Central memory CD8-positive, alpha-beta T cell (primary cell): ENCODE data around the gene GJC2.
"Not testable (repeated sequence)": the region's sequence is repeated elsewhere in the genome, so short reads cannot be mapped to it uniquely, and the experiment has no call there.

ENCODE experiments used
- ATAC-seq: fragments of 150-1000 bp; cut with Tn5 transposase; replicated peaks from 2 replicates; pipeline ENCODE4 v1.10.0; 2022; ENCODE audit warnings: mild to moderate bottlenecking, moderate FRiP score, moderate number of reproducible peaks; ENCODE audit not compliant: poor library complexity, severe bottlenecking; ENCODE audit errors: extremely low read depth
- DNase-seq, 2 donors: peaks; one replicate each; pipeline ENCODE4 v3.0.0; 2021; ENCODE audit warnings: low spot score in 2 of 2
- H3K27ac Mint-ChIP-seq: one replicate; pipeline ENCODE4 v1.8.0; 2022; ENCODE audit warnings: low read depth, mild to moderate bottlenecking, moderate library complexity, mixed read lengths
- H3K27me3 Mint-ChIP-seq: one replicate; pipeline ENCODE4 v1.8.0; 2022; ENCODE audit warnings: mixed read lengths
- H3K36me3 Mint-ChIP-seq: one replicate; pipeline ENCODE4 v1.8.0; 2022; ENCODE audit warnings: mild to moderate bottlenecking, moderate library complexity, mixed read lengths; ENCODE audit not compliant: insufficient read depth
- H3K4me1 Mint-ChIP-seq: one replicate; pipeline ENCODE4 v1.8.0; 2022; ENCODE audit warnings: mixed read lengths
- H3K4me3 Mint-ChIP-seq: one replicate; pipeline ENCODE4 v1.8.0; 2022; ENCODE audit warnings: mild to moderate bottlenecking, moderate library complexity, mixed read lengths
- H3K9me3 Mint-ChIP-seq: one replicate; pipeline ENCODE4 v1.8.0; 2022; ENCODE audit warnings: mixed read lengths

GJC2 gene

GRCh38 chr1:228108055-228108690 lies 41.6 kb upstream of the GJC2 start:
- Mint-ChIP-seq H3K4me3 (peak overlapping the region; percentile 83), H3K27me3 (no peaks in the 10 kb centered on the region), H3K4me1 (peaks cover 23% of the 10 kb centered on the region), H3K27ac (peak overlapping the region; percentile 88), H3K9me3 (no peaks in the 10 kb centered on the region), H3K36me3 (peaks cover 26% of the 10 kb centered on the region)
- no peak for ATAC-seq
- no peak for DNase-seq

GRCh38 chr1:228108742-228109072 lies 41.0 kb upstream of the GJC2 start:
- Mint-ChIP-seq H3K27ac (peak overlapping the region; percentile 88), H3K9me3 (no peaks in the 10 kb centered on the region), H3K4me1 (peaks cover 18% of the 10 kb centered on the region), H3K36me3 (peaks cover 21% of the 10 kb centered on the region), H3K4me3 (peak overlapping the region; percentile 83), H3K27me3 (no peaks in the 10 kb centered on the region)
- DNase-seq (no peak), ATAC-seq (no peak)

GRCh38 chr1:228109073-228109961 lies 40.4 kb upstream of the GJC2 start, which contains the start of gene MRPL55:
MRPL55 (minus strand) TSS chr1:228109299; CDS start chr1:228108260, 1,039 bp downstream.
- H3K4me1 Mint-ChIP-seq: peaks cover 14% of the 10 kb centered on the region
- DNase-seq (peak; percentile 99 to 100), ATAC-seq (peak; percentile 97)
- peak within 1 kb of the TSS; percentile 83 for H3K4me3 Mint-ChIP-seq
- H3K9me3 Mint-ChIP-seq: no peaks in the 10 kb centered on the region
- peak within 1 kb of the TSS; percentile 88 for H3K27ac Mint-ChIP-seq
- H3K36me3 Mint-ChIP-seq: peaks cover 17% of the 10 kb centered on the region
- no peaks in the 10 kb centered on the region for H3K27me3 Mint-ChIP-seq

- Mint-ChIP-seq H3K27ac (peak overlapping the region; percentile 88), H3K36me3 (peaks cover 17% of the 10 kb centered on the region), H3K27me3 (no peaks in the 10 kb centered on the region), H3K9me3 (no peaks in the 10 kb centered on the region), H3K4me3 (peak overlapping the region; percentile 83), H3K4me1 (peaks cover 14% of the 10 kb centered on the region)
- no peak for DNase-seq
- no peak for ATAC-seq
These were observed 39.7 kb upstream of the GJC2 start for GRCh38 chr1:228109962-228110488.

- no peaks in the 10 kb centered on the region for H3K9me3 Mint-ChIP-seq
- no peaks in the 10 kb centered on the region for H3K27me3 Mint-ChIP-seq
- DNase-seq: no peak
- H3K4me3 Mint-ChIP-seq: no peak overlapping the region
- peaks cover 14% of the 10 kb centered on the region for H3K4me1 Mint-ChIP-seq
- ATAC-seq: no peak
- peaks cover 17% of the 10 kb centered on the region for H3K36me3 Mint-ChIP-seq
- peak overlapping the region; percentile 46 for H3K27ac Mint-ChIP-seq
These were observed 39.2 kb upstream of the GJC2 start for GRCh38 chr1:228110556-228110955.

GRCh38 chr1:228111315-228111714 lies 38.4 kb upstream of the GJC2 start:
- peaks cover 15% of the 10 kb centered on the region for H3K36me3 Mint-ChIP-seq
- not testable (repeated sequence) for H3K4me3 Mint-ChIP-seq, H3K27me3 Mint-ChIP-seq, ATAC-seq, H3K27ac Mint-ChIP-seq, H3K9me3 Mint-ChIP-seq, DNase-seq
- peaks cover 14% of the 10 kb centered on the region for H3K4me1 Mint-ChIP-seq

- ATAC-seq: no peak
- H3K4me1 Mint-ChIP-seq: peaks cover 14% of the 10 kb centered on the region
- no peak for DNase-seq
- H3K4me3 Mint-ChIP-seq: no peak overlapping the region
- no peak overlapping the region for H3K27ac Mint-ChIP-seq
- H3K36me3 Mint-ChIP-seq: peaks cover 10% of the 10 kb centered on the region
- no peaks in the 10 kb centered on the region for H3K27me3 Mint-ChIP-seq
- H3K9me3 Mint-ChIP-seq: no peaks in the 10 kb centered on the region
These were observed 37.6 kb upstream of the GJC2 start for GRCh38 chr1:228112167-228112566.

GRCh38 chr1:228112617-228113016 lies 37.1 kb upstream of the GJC2 start:
- Mint-ChIP-seq H3K27ac (no peak overlapping the region), H3K4me3 (no peak overlapping the region), H3K4me1 (peaks cover 14% of the 10 kb centered on the region), H3K36me3 (peaks cover 10% of the 10 kb centered on the region), H3K27me3 (no peaks in the 10 kb centered on the region), H3K9me3 (no peaks in the 10 kb centered on the region)
- ATAC-seq (no peak), DNase-seq (no peak)

- Mint-ChIP-seq H3K27ac (no peak overlapping the region), H3K27me3 (no peaks in the 10 kb centered on the region), H3K9me3 (no peaks in the 10 kb centered on the region), H3K36me3 (no peaks in the 10 kb centered on the region), H3K4me3 (no peak overlapping the region), H3K4me1 (peaks cover 4% of the 10 kb centered on the region)
- ATAC-seq (no peak), DNase-seq (no peak)
These were observed 34.9 kb upstream of the GJC2 start for GRCh38 chr1:228114827-228115226.

GRCh38 chr1:228117335-228117734 lies 32.4 kb upstream of the GJC2 start:
- Mint-ChIP-seq H3K27me3 (no peaks in the 10 kb centered on the region), H3K4me1 (no peaks in the 10 kb centered on the region), H3K27ac (no peak overlapping the region), H3K9me3 (no peaks in the 10 kb centered on the region), H3K36me3 (peaks cover 2% of the 10 kb centered on the region), H3K4me3 (no peak overlapping the region)
- no peak for ATAC-seq
- DNase-seq: no peak

- H3K9me3 Mint-ChIP-seq: no peaks in the 10 kb centered on the region
- ATAC-seq (no peak), DNase-seq (no peak)
- H3K36me3 Mint-ChIP-seq: peaks cover 2% of the 10 kb centered on the region
- H3K27me3 Mint-ChIP-seq: no peaks in the 10 kb centered on the region
- H3K27ac Mint-ChIP-seq: no peak overlapping the region
- no peaks in the 10 kb centered on the region for H3K4me1 Mint-ChIP-seq
- no peak overlapping the region for H3K4me3 Mint-ChIP-seq
These were observed 31.7 kb upstream of the GJC2 start for GRCh38 chr1:228118040-228118439.

- H3K9me3 Mint-ChIP-seq: no peaks in the 10 kb centered on the region
- no peaks in the 10 kb centered on the region for H3K4me1 Mint-ChIP-seq
- DNase-seq: no peak
- H3K27ac Mint-ChIP-seq: no peak overlapping the region
- no peak for ATAC-seq
- no peak overlapping the region for H3K4me3 Mint-ChIP-seq
- H3K27me3 Mint-ChIP-seq: no peaks in the 10 kb centered on the region
- peaks cover 2% of the 10 kb centered on the region for H3K36me3 Mint-ChIP-seq
These were observed 29.4 kb upstream of the GJC2 start for GRCh38 chr1:228120351-228120750.
